GM12875 (cell line): ENCODE data around the gene PTPRD.

Experiments
- H3K4me3 ChIP-seq: one replicate; pipeline ENCODE4 v1.5.1; 2011; ENCODE audit warnings: low read depth, low read length, control low read depth
- CTCF ChIP-seq: IDR thresholded peaks from 2 replicates; pipeline ENCODE4 v1.5.1; 2011; ENCODE audit warnings: low read depth, mild to moderate bottlenecking, control low read depth, inconsistent platforms, low read length, moderate library complexity, borderline replicate concordance; ENCODE audit not compliant: insufficient read depth

The PTPRD gene

DNA sequence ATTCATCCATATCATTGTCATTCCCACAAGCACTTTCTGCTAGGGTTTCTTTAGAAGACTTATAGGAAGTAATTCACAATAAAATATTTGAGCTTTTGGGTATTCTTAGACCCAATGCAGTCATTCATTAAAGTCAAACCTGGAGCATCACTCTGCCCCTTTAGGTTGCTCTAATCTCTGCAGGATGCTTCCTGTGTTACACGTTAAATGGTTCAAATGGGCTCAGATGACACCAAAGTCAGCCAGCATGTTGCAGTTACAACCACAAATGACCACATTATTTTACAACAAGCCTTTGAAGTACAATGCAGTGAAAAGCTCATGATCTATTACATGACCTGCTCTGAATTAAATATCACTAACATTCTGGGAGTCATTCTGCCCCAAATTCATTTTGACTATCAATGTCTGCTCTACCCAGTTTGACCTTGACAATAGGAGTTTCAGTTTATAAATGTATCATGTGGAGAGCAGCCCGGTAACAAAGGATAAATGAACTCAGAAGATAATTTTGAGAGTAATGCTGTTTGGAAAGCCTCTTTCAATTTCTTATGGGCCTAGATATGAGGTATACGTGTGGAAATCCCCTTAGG is 2144.7 kb downstream of the PTPRD start:
- no peak overlapping the region for H3K4me3 ChIP-seq
- no peak for TF ChIP-seq CTCF

DNA sequence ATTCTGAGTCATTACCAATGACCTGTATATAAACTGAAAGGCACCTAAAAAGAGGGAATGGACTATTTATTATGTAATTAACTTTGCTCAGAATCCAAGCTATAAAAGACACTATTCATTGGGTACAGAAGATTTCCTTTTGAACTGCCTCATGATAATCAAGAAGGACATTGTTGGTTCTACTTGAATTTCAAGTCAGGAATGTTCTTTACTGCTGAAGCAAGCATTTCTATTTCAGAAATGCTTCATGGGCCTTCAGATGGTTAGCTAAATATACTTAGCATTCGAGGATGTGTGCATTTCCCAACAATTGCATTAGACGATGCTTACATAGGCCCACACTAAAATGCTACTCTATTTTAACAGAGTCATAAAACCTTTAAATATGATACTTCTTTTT is 2155.0 kb downstream of the PTPRD start:
- H3K4me3 ChIP-seq: no peak overlapping the region
- TF ChIP-seq CTCF: no peak

GRCh38 chr9:8457055-8457454 is 2155.7 kb downstream of the PTPRD start:
- TF ChIP-seq CTCF: no peak
- H3K4me3 ChIP-seq: no peak overlapping the region

DNA sequence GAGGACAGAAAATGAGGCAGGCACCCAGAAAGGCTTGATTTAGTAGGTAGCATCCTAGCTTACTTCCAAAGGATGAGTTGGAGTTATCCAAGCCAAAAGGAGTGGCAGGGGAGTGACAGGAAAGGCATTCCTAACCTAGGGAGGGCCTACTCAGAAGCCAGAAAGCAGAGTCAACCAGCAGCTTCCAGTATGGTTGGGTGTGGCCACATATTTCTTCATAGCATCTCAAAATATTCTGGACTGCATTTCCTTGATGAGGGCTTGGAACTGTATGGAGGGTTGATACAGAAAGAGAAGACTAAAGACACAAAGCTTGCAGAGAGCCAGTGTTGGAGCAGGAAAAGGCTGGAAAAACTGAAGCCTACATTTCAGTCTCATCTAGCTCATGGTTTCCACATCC is 2156.5 kb downstream of the PTPRD start:
- H3K4me3 ChIP-seq: no peak overlapping the region
- TF ChIP-seq CTCF: no peak

- no peak for TF ChIP-seq CTCF
- no peak overlapping the region for H3K4me3 ChIP-seq
Measured at GRCh38 chr9:8450810-8451545, 2161.8 kb downstream of the PTPRD start.

- TF ChIP-seq CTCF: no peak
- H3K4me3 ChIP-seq: no peak overlapping the region
Measured at GRCh38 chr9:8448226-8448625, 2164.6 kb downstream of the PTPRD start.

DNA sequence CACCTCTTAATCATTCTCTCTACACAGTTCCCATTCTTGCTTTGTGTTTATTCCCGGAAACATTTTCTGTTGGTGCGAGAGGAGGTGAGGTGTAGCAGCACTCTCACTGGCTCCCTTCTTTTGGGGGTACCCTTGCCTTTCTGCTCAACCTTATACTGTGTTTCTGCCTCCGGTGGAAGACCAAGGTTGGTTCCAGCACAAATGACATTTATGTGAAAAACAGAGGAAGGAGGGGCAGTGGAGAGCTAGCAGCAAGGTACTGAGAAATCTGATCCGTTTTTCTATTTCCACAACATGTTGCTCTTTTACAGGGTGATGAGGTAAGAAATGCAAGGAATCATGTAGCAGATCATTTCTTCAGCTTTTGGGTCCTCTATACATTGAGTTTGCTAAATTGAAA is 2165.2 kb downstream of the PTPRD start:
- H3K4me3 ChIP-seq: no peak overlapping the region
- TF ChIP-seq CTCF: no peak
